Spleen (tissue), 7 donors: ENCODE results near the gene PTS.

Source experiments
- POLR2AphosphoS5 ChIP-seq, 3 donors: sonication (generic); formaldehyde crosslinking; IDR thresholded peaks; one replicate each; pipeline ENCODE4 v1.5.1; 2017; ENCODE audit warnings: antibody characterized with exemption in 3 of 3
- TF ChIP-seq, protein P1 (sequence below), 11 experiments: fragments of 200-600 bp in 7 of 11; fragments of 450-650 bp in 4 of 11; sonication (generic) in 4 of 11; IDR thresholded peaks in 8 of 11; conservative IDR thresholded peaks in 3 of 11; 1 replicate in 7 of 11; 2 replicates in 4 of 11; pipeline versions ENCODE4 v1.4.0 to v1.8.0; 2016 to 2021; ENCODE audit warnings: antibody characterized with exemption in 11 of 11, inconsistent platforms in 4 of 11, mild to moderate bottlenecking in 1 of 11
- donor health status: DM: no; HTN: no; CAD: no; lungs with moderate emphysema.
- donor health status: DM: no; HTN: no; CAD: no.
- donor health status: DM: no; HTN: no; CAD: no.

DNA sequence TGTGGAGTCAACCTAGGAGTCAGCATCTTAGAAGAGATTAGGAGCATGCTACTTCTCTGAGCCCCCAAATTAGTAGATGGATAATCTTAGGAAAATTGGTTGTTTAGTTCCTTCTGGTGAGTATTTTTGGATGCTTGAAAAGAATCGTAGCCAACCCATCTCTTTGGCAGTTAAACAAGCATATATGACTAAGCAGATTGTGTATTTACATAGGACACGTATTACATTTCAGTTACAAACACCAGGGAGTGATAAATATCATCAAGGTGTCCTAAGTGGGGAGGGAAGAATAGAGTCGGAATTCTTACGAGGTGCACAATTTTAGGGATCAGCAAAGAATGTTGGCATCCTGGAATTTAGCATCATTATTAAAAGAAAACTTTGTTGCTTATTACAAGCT, 21.0 kb downstream of the PTS start:
- TF ChIP-seq, protein P1, sequence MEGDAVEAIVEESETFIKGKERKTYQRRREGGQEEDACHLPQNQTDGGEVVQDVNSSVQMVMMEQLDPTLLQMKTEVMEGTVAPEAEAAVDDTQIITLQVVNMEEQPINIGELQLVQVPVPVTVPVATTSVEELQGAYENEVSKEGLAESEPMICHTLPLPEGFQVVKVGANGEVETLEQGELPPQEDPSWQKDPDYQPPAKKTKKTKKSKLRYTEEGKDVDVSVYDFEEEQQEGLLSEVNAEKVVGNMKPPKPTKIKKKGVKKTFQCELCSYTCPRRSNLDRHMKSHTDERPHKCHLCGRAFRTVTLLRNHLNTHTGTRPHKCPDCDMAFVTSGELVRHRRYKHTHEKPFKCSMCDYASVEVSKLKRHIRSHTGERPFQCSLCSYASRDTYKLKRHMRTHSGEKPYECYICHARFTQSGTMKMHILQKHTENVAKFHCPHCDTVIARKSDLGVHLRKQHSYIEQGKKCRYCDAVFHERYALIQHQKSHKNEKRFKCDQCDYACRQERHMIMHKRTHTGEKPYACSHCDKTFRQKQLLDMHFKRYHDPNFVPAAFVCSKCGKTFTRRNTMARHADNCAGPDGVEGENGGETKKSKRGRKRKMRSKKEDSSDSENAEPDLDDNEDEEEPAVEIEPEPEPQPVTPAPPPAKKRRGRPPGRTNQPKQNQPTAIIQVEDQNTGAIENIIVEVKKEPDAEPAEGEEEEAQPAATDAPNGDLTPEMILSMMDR (IDR thresholded peaks at IDR 0.05 in 8 of 11, conservative IDR thresholded peaks at IDR 0.05 in 3 of 11) = no peak
- no peak for TF ChIP-seq POLR2AphosphoS5 (IDR thresholded peaks at IDR 0.05)
